OCI-M2 (cell line): Measurements from ENCODE around the gene DHRS2.
"Not testable (repeated sequence)": the region's sequence is repeated elsewhere in the genome, so short reads cannot be mapped to it uniquely, and the experiment has no call there.

Source experiments
- DNase-seq: peaks from one replicate; lab custom pipeline; 2025; ENCODE audit not compliant: unreplicated experiment; lab: John Stamatoyannopoulos, UW

Gene DHRS2

DNA sequence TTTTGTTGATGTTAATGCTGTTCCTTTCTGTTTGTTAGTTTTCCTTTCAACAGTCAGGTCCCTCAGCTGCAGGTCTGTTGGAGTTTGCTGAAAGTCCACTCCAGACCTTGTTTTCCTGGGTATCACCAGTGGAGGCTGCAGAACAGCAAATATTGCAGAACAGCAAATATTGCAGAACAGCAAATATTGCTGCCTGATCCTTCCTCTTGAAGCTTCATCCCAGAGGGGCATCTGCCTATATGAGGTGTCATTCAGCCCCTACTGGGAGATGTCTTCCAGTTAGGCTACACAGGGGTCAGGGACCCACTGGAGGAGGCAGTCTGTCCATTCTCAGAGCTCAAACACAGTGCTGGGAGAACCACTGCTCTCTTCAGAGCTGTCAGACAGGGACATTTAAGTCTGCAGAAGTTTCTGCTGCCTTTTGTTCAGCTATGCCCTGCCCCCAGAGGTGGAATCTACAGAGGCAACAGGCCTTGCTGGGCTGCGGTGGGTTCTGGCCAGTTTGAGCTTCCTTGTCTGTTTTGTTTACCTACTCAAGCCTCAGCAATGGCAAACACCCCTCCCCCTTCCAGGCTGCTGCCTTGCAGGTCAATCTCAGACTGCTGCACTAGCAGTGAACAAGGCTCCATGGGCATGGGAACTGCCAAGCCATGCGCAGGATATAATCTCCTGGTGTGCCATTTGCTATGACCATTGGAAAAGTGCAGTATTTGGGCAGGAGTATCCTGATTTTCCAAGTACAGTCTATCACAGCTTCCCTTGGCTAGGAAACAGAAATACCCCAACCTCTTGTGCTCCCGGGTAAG is 53.7 kb downstream of the DHRS2 start:
- not testable (repeated sequence) for DNase-seq

DNA sequence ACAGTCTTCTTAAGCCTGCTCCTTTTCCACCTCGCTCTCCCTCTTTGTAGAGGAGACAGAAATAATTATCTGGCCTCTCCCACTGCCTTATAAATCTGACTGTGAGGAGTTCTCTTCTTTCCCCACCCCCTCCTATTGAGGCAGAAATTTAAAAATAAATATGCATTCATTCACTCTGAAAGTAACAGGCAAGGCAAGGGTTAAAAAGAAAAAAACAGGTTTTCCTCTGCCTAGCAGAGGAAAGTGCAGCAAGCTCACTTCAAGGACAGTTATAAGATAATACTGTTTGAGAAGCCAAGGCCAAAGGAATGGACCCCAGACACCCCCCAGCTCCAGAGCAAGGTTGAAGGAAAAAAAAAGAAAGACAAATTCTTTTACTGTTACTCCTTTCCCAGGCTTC is 56.3 kb downstream of the DHRS2 start:
- no peak for DNase-seq

DNA sequence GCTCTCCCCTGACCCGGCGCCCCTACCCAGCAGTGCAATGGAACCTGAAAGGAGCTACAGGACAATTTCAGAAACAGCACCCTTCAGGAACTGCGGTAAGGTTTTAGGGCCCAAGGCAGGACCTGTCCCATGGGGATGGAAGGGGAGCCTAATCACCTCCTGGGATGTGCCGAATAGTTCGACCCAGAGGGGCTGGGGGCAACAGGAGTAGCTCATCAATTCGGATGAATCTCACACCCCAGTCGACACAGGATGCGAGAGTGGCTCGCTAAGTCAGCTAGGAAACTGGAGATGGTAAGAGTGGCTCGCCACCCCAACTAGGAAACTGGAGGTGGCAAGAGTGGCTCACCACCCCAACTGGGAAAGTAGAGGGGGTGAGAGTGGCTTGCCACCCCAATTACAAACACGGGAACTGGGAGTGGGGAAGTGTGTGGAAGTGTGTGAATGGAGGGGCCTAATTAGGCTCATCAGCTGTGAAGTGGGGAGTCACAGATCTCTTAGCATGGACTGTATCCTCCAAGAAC is 57.1 kb downstream of the DHRS2 start:
- DNase-seq = no peak

DNA sequence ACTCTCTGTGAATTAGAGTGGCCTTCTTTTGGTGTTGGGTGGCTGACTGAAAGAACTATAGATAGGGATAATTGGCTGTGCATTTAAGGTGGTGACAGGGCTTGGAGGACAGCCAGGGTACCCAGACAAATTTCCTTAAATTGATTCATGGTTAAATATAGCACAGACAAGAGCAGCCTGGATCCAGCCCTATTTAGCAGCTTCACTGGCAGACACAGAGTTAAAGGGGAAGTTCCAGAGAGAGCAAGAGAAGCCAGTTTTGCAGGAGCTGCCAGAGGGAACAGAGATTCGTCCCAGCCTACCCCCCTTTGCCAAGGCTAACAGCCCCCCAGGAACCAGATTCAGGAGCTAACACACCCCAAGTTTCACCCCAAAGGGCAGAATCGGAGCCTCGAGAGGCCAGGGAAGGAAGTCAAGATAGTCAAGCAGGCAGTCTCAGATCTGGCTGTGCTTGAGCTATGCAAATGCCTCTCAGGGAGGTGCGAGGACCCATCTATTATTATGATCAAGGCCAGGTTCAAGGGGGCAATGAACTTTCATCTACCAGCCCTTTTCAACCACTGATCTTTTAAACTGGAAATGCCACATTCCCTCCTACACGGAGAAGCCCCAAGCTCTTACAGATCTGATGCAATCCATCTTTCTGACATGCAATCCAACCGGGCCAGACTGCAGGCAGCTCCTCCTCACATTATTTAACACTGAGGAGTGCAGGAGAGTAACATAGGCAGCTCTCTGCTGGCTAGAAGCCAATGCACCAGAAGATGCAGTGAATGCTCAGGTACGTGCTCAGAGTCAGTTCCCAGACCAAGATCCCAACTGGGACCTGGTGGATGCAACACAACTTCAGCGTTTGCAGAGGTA is 58.2 kb downstream of the DHRS2 start:
- DNase-seq = no peak
